ENCODE measurements around the gene SEMA6A.
"Not testable (repeated sequence)": the region's sequence is repeated elsewhere in the genome, so short reads cannot be mapped to it uniquely, and the experiment has no call there.

Gene SEMA6A

DNA sequence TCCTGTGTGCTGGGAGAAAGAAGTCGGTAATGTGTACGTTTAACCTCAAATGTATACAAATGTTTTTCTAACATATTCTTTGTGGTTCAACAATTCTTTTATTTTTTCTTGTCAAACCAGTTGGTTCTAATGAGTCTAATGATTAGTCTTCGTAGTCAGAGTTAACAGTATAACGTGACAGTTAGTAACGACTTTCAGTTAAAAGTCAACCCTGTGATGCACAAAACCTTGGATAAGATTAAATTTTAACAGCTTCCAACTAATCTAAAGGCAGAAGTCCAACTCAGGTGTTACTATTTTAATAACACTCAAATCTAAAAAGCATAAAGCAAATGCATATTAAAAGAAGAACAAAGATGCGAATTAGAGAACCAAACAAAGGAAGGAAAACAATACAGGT lies 47.0 kb downstream of the SEMA6A start:
- TF ChIP-seq, protein P1, sequence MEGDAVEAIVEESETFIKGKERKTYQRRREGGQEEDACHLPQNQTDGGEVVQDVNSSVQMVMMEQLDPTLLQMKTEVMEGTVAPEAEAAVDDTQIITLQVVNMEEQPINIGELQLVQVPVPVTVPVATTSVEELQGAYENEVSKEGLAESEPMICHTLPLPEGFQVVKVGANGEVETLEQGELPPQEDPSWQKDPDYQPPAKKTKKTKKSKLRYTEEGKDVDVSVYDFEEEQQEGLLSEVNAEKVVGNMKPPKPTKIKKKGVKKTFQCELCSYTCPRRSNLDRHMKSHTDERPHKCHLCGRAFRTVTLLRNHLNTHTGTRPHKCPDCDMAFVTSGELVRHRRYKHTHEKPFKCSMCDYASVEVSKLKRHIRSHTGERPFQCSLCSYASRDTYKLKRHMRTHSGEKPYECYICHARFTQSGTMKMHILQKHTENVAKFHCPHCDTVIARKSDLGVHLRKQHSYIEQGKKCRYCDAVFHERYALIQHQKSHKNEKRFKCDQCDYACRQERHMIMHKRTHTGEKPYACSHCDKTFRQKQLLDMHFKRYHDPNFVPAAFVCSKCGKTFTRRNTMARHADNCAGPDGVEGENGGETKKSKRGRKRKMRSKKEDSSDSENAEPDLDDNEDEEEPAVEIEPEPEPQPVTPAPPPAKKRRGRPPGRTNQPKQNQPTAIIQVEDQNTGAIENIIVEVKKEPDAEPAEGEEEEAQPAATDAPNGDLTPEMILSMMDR (IDR thresholded peaks at IDR 0.05; ENCODE audit: low read depth, low read length, missing control alignments), result no peak
- no peak overlapping the region for H3K4me3 ChIP-seq (ENCODE audit: low read depth, low read length)
- in situ Hi-C loops (cut with HindIII; ENCODE audit: low sequenced_read_pairs), result no loop called here
- no peak for DNase-seq (ENCODE audit: low read depth)

DNA sequence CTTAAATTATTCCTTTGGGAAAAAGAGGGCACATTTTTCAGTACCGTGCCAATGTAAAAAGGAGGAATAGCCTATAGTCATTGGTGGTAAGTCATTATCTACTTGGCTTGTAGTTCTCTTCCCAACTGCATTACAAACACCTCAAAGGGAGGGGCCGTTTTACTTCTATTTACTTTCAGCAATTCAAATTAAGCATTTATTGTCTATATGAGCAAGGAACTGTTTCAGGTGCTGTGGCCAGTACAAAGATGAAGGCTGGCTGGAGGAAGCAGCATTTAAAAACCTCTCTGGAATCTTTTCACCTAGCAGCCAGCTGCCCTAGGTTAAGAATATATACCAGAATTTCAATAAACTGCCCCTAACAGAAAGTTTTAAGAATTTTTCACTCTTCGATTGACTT lies 48.9 kb downstream of the SEMA6A start:
- in situ Hi-C loops (cut with HindIII; ENCODE audit: low sequenced_read_pairs), result no loop called here
- no peak for DNase-seq (ENCODE audit: low read depth)
- H3K4me3 ChIP-seq (ENCODE audit: low read depth, low read length), result no peak overlapping the region
- TF ChIP-seq, protein P1 (IDR thresholded peaks at IDR 0.05; ENCODE audit: low read depth, low read length, missing control alignments), result no peak

DNA sequence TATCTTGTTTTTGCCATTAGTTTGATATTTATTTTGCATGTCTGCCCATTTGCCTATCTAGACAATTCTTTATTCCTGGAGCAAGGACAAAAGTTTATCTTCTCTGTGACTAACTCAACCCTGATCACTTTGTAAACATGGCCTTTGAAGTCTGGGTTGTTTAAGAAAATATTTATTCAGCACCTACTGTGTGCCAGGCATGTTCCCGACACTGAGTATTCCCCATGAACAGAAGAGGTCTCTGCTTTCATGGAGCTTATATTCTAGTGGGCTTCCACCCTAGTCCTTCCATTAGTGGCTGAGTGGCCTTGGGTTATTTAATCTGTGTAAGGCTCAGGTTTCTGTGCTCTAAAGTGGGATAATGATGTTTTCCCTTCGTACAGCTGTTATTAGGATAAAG lies 49.7 kb downstream of the SEMA6A start:
- DNase-seq (ENCODE audit: low read depth), result no peak
- in situ Hi-C loops (cut with HindIII; ENCODE audit: low sequenced_read_pairs), result no loop called here
- H3K4me3 ChIP-seq (ENCODE audit: low read depth, low read length), result no peak overlapping the region
- TF ChIP-seq, protein P1 (IDR thresholded peaks at IDR 0.05; ENCODE audit: low read depth, low read length, missing control alignments), result no peak

DNA sequence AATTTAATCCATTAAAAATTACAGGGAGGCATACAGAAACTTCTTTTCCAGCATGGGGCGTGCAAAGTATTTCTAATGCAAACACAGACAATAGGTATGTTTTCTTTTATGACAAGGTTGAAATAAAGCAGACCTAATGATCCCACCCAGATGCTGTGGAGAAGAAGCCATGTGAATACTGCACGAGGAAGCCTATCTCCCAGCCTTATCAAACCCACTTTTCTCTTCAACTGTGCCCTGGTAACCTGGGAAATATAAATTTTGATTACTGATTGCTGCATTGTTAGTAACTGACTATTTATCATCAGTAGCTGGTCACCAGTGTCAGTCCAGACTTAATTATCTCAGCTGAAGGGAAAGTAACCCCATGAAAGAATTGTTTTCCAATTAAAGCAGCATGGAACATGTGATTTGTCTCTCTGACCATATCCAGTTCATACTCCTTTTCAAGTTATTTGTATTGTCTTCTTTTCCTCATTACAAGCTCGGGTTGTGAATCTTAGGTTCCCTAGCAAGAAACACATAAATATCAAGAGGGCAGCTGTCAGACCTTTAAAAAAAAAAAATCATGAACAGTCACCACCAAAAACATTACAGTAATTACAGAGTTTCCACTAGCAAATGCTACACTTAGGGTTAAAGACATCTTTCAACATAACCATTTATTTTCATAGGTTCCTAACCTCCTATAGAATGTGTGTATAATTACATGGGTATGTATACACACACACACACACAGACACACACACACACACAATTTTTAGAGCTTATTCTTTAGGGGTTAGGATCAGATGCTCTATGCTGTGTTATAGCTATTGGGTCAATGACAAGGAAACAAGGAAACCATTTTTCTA lies 50.3 kb downstream of the SEMA6A start:
- H3K4me3 ChIP-seq (ENCODE audit: low read depth, low read length), result no peak overlapping the region
- TF ChIP-seq, protein P1 (IDR thresholded peaks at IDR 0.05; ENCODE audit: low read depth, low read length, missing control alignments), result no peak
- no peak for DNase-seq (ENCODE audit: low read depth)
- in situ Hi-C loops (cut with HindIII; ENCODE audit: low sequenced_read_pairs), result no loop called here

DNA sequence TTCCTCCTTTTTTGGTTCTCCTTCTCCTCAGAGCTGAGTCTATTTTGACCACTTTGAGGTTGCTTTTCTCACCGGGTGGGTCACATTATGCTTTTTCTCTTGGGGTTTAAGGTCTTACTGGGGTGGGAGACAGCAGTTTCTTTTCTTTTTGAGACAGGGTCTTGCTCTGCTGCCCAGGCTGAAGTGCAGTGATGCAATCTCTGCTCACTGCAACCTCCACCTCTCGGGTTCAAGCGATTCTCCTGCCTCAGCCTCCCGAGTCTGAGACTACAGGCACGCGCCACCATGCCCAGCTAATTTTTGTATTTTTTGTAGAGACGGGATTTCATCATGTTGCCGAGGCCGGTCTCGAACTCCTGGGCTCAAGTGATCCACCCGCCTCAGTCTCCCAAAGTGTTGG lies 51.4 kb downstream of the SEMA6A start:
- DNase-seq (ENCODE audit: low read depth); in situ Hi-C loops (cut with HindIII; ENCODE audit: low sequenced_read_pairs); H3K4me3 ChIP-seq (ENCODE audit: low read depth, low read length): not testable (repeated sequence)

DNA sequence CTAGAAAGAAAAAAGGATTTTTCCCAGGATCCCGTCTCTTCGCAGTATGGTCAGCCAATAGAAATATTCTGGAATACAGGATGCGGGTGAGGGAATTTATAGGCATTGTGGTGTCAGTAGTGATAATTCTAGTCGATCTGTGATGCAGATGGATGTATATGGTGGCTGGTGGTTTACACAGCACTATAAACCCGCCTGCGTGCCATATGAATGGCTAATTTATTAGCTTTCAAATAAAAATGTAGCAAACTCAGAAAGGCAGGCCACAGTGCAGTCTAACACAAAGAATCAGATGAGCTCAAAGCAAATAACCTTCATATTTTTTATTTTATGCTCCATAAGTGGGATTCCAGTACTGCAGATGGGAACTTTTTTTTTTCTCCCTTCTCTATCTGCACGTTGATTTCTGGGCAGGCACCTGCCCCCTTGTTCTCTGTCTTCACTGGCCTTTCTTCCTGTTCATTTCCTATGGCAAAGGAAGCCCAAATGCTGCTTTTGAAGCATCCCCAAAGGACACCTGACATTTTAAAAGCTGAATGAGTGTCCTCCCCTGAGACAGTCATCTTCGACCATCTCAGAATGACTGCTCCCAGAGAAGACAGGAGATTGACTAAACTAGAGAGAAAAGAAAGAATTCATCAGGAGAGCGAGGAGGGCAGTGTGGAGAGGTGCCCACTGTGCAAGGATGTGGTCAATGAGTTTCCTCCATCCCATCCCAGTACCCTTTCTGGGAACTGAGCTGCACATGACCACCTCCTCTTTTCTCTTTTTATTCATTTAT lies 52.1 kb downstream of the SEMA6A start:
- TF ChIP-seq, protein P1 (IDR thresholded peaks at IDR 0.05; ENCODE audit: low read depth, low read length, missing control alignments), result no peak
- no peak overlapping the region for H3K4me3 ChIP-seq (ENCODE audit: low read depth, low read length)
- in situ Hi-C loops (cut with HindIII; ENCODE audit: low sequenced_read_pairs), result no loop called here
- DNase-seq (ENCODE audit: low read depth), result no peak

Data from astrocyte of the cerebellum (primary cell).